Measurements from ENCODE around the gene SMAD2.
A peak's percentile ranks its signal among the peaks of the same experiment; 100 is the strongest.

Gene SMAD2

DNA sequence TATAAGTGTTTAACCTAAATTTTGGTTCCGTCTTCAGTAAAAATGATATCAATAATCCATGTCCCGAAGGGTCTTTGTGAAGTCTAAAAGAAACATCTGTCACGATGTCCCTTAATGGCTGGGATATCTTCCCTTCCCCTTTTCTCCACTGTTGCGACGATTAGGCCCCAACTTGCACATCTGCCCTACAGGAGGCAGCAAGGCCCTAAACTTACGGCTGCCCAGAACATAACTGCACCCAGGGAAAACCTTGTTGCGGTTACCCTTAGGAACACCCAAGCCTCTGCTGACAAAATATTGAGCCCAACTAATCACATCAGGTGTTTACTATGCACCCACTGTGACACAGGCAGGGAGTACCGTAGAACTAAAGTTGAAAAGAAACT is 1.3 kb upstream of the SMAD2 start:
- Histone ChIP-seq H3K36me3 (ENCODE audit: control insufficient read depth, insufficient read depth, low read length) (no peaks in the 10 kb centered on the region), H3K4me3 (replicated peaks; ENCODE audit: low read depth, low read length) (peak overlapping the region; percentile 77), H3K27me3 (replicated peaks; ENCODE audit: control insufficient read depth, insufficient read depth, low read length) (no peaks in the 10 kb centered on the region)
- TF ChIP-seq, protein P1, sequence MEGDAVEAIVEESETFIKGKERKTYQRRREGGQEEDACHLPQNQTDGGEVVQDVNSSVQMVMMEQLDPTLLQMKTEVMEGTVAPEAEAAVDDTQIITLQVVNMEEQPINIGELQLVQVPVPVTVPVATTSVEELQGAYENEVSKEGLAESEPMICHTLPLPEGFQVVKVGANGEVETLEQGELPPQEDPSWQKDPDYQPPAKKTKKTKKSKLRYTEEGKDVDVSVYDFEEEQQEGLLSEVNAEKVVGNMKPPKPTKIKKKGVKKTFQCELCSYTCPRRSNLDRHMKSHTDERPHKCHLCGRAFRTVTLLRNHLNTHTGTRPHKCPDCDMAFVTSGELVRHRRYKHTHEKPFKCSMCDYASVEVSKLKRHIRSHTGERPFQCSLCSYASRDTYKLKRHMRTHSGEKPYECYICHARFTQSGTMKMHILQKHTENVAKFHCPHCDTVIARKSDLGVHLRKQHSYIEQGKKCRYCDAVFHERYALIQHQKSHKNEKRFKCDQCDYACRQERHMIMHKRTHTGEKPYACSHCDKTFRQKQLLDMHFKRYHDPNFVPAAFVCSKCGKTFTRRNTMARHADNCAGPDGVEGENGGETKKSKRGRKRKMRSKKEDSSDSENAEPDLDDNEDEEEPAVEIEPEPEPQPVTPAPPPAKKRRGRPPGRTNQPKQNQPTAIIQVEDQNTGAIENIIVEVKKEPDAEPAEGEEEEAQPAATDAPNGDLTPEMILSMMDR (IDR thresholded peaks at IDR 0.05; ENCODE audit: insufficient read depth, low read length, poor library complexity, severe bottlenecking) = peak; percentile 26
- no peak for DNase-seq (ENCODE audit: extremely low read depth, insufficient read length)

- TF ChIP-seq, protein P1 (IDR thresholded peaks at IDR 0.05; ENCODE audit: insufficient read depth, low read length, poor library complexity, severe bottlenecking) = no peak
- peak overlapping the region; percentile 90 for H3K4me3 ChIP-seq (replicated peaks; ENCODE audit: low read depth, low read length)
- H3K36me3 ChIP-seq (ENCODE audit: control insufficient read depth, insufficient read depth, low read length) = no peaks in the 10 kb centered on the region
- peak; percentile 97 for DNase-seq (ENCODE audit: extremely low read depth, insufficient read length)
- no peaks in the 10 kb centered on the region for H3K27me3 ChIP-seq (replicated peaks; ENCODE audit: control insufficient read depth, insufficient read depth, low read length)
These were observed 665 bp upstream of the SMAD2 start for GRCh38 chr18:47930931-47931717.

- peak overlapping the region; percentile 90 for H3K4me3 ChIP-seq (replicated peaks; ENCODE audit: low read depth, low read length)
- DNase-seq (ENCODE audit: extremely low read depth, insufficient read length) = no peak
- no peaks in the 10 kb centered on the region for H3K27me3 ChIP-seq (replicated peaks; ENCODE audit: control insufficient read depth, insufficient read depth, low read length)
- H3K36me3 ChIP-seq (ENCODE audit: control insufficient read depth, insufficient read depth, low read length) = no peaks in the 10 kb centered on the region
- TF ChIP-seq, protein P1 (IDR thresholded peaks at IDR 0.05; ENCODE audit: insufficient read depth, low read length, poor library complexity, severe bottlenecking) = no peak
These were observed 719 bp downstream of the SMAD2 start for GRCh38 chr18:47929681-47930198.

GRCh38 chr18:47928466-47928865 is 2.0 kb downstream of the SMAD2 start:
- no peaks in the 10 kb centered on the region for H3K36me3 ChIP-seq (ENCODE audit: control insufficient read depth, insufficient read depth, low read length)
- H3K4me3 ChIP-seq (replicated peaks; ENCODE audit: low read depth, low read length) = peak overlapping the region; percentile 90
- H3K27me3 ChIP-seq (replicated peaks; ENCODE audit: control insufficient read depth, insufficient read depth, low read length) = no peaks in the 10 kb centered on the region
- TF ChIP-seq, protein P1 (IDR thresholded peaks at IDR 0.05; ENCODE audit: insufficient read depth, low read length, poor library complexity, severe bottlenecking) = no peak
- DNase-seq (ENCODE audit: extremely low read depth, insufficient read length) = no peak

DNA sequence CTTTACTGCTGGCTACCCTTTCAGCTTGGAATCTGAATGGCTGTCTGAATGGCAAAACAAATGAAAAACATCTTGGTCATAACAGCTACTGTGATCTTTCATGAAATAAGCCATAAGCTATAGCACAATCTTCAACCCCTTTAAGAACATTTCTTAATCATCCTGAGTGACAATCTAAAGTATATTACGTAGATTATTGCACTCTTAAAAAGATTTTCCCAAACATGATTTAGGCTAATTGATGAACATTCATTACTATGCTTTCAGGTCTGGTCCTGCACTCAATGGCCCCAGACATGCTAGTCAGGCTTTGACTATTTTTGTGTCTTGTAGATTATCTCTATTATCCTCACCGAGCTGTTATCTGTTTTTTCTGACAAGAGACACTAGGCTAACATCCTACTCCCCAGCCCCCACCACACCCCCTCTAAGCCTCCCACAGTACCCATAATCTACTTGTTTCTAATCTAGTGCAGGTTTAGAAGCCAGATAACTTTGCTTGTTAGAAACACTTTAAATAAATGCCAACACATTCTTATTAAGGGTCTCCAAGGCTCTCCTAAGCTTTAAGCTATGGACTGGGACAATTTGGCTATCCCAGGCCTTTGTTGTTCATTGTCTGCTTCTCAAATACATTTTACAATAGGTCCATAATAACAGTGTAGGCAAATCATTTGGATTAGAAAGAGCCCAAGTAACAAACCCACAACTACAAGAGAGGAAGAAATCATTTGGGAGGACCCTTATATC is 4.2 kb downstream of the SMAD2 start:
- Histone ChIP-seq H3K27me3 (replicated peaks; ENCODE audit: control insufficient read depth, insufficient read depth, low read length) (no peaks in the 10 kb centered on the region), H3K4me3 (replicated peaks; ENCODE audit: low read depth, low read length) (no peak overlapping the region), H3K36me3 (ENCODE audit: control insufficient read depth, insufficient read depth, low read length) (no peaks in the 10 kb centered on the region)
- TF ChIP-seq, protein P1 (IDR thresholded peaks at IDR 0.05; ENCODE audit: insufficient read depth, low read length, poor library complexity, severe bottlenecking) = no peak
- DNase-seq (ENCODE audit: extremely low read depth, insufficient read length) = no peak

Measured in GM06990 (cell line).